ENCODE measurements around the gene ARL6IP4. TPM values are rescaled to one million over a fixed set of nuclear protein-coding genes. Genes with fewer than 3 reads are reported as not detected.

ARL6IP4 gene
- total RNA-seq, 1 experiment from 2014 or later: 132 TPM

GRCh38 chr12:122949816-122950675, 30.4 kb upstream of the ARL6IP4 start:
- Histone ChIP-seq H2BK20ac (ENCODE audit: low read depth, low read length, poor library complexity, severe bottlenecking) (no peak overlapping the region), H3K9ac (ENCODE audit: extremely low read depth, insufficient read length, low read length) (no peak overlapping the region), H3K27ac (ENCODE audit: insufficient read length, low read depth, low read length) (no peak overlapping the region), H4K5ac (ENCODE audit: insufficient read length, low read depth, low read length) (no peak overlapping the region), H2AK5ac (ENCODE audit: insufficient read length, low read length) (no peak overlapping the region), H3K23ac (ENCODE audit: insufficient read length, low read depth, low read length) (no peak overlapping the region), H3K79me1 (ENCODE audit: insufficient read depth, low read depth, low read length, poor library complexity, severe bottlenecking) (no peaks in the 10 kb centered on the region), H2BK5ac (ENCODE audit: insufficient read length, low read length) (no peak overlapping the region), H4K20me1 (ENCODE audit: control insufficient read depth, insufficient read depth, insufficient read length) (peaks cover 3% of the 10 kb centered on the region), H4K91ac (ENCODE audit: insufficient read length, low read depth, low read length) (no peak overlapping the region), H3K9me3 (ENCODE audit: control insufficient read depth, low read depth, low read length) (no peaks in the 10 kb centered on the region), H3K18ac (ENCODE audit: insufficient read length, low read depth, low read length) (no peak overlapping the region), H3K23me2 (ENCODE audit: insufficient read length, low read depth, low read length, poor library complexity, severe bottlenecking) (no peaks in the 10 kb centered on the region), H3K4me2 (ENCODE audit: insufficient read depth, insufficient read length, low read length) (no peak overlapping the region), H3K4ac (ENCODE audit: low read depth, low read length) (no peak overlapping the region), H2AFZ (ENCODE audit: low read length) (no peak overlapping the region), H3T11ph (ENCODE audit: low read length) (no peak overlapping the region), H2BK120ac (ENCODE audit: low read depth, low read length, poor library complexity, severe bottlenecking) (no peak overlapping the region), H3K56ac (ENCODE audit: insufficient read length, low read depth, low read length) (no peak overlapping the region), H4K8ac (replicated peaks; ENCODE audit: insufficient read length, low read depth, low read length) (no peak overlapping the region), H2BK12ac (ENCODE audit: insufficient read length, low read depth, low read length) (no peak overlapping the region), H3K4me1 (ENCODE audit: insufficient read depth, low read length) (no peaks in the 10 kb centered on the region), H2BK15ac (ENCODE audit: low read depth, low read length) (no peak overlapping the region), H3K14ac (ENCODE audit: insufficient read depth, low read length) (peak overlapping the region; percentile 29; the same call in 1 of the 2 replicates), H3K27me3 (ENCODE audit: insufficient read depth, low read length) (no peaks in the 10 kb centered on the region), H3K79me2 (ENCODE audit: insufficient read depth, low read length) (no peaks in the 10 kb centered on the region)
- no peak for TF ChIP-seq CTCF (conservative IDR thresholded peaks at IDR 0.05)
- no peaks in the 10 kb centered on the region for H3K36me3 Mint-ChIP-seq (ENCODE audit: insufficient read depth in 1 of 3, low read depth in 3 of 3)
- no peaks in the 10 kb centered on the region for H3K9me3 Mint-ChIP-seq
- H3K27ac Mint-ChIP-seq: no peak overlapping the region
- WGBS (ENCODE audit: extremely low coverage, insufficient read length, low lambda C conversion rate): no CpG with 5 or more reads among the region's 27 CpGs
- peaks cover 0 to 7% of the 10 kb centered on the region in 2 experiments; a peak in 2 of 4 replicates for H3K4me1 Mint-ChIP-seq
- no peak overlapping the region for H3K4me3 Mint-ChIP-seq
- no peak for DNase-seq
- H3K27me3 Mint-ChIP-seq (ENCODE audit: low read depth): peaks cover 62% of the 10 kb centered on the region
